Activated CD8-positive, alpha-beta memory T cell treated with anti-CD3 and anti-CD28 coated beads for 36 hours (primary cell): ENCODE results near the gene SLC25A18. TPM values are rescaled to one million over a fixed set of nuclear protein-coding genes. Genes with fewer than 3 reads are reported as not detected.
"Not testable (repeated sequence)": the region's sequence is repeated elsewhere in the genome, so short reads cannot be mapped to it uniquely, and the experiment has no call there.

Experiments used
- CTCF ChIA-PET: fragments of 350-600 bp; sonication (Branson Sonifier 250); formaldehyde crosslinking; loops from one replicate; lab custom pipeline; 2021; ENCODE audit warnings: antibody characterized with exemption; lab: Charles Lee
- POLR2A ChIA-PET: fragments of 350-600 bp; sonication (Branson Sonifier 250); formaldehyde crosslinking; loops from one replicate; lab custom pipeline; 2021; ENCODE audit warnings: antibody characterized with exemption; lab: Charles Lee
- total RNA-seq, 2 experiments: library from RNA; stranded (reverse); gene quantifications; one replicate each; pipeline ENCODE4 v1.2.3, GENCODE V29; 2021

The SLC25A18 gene
- total RNA-seq, 2 experiments from 2014 or later: not detected

- POLR2A ChIA-PET: no interaction called here
- CTCF ChIA-PET: no interaction called here
Measured at GRCh38 chr22:17596226-17596625, 32.9 kb downstream of the SLC25A18 start.

GRCh38 chr22:17597217-17597616, 33.9 kb downstream of the SLC25A18 start:
- CTCF ChIA-PET: no interaction called here
- POLR2A ChIA-PET: no interaction called here

- POLR2A ChIA-PET: no interaction called here
- CTCF ChIA-PET: no interaction called here
Measured at GRCh38 chr22:17598318-17598717, 35.0 kb downstream of the SLC25A18 start.

DNA sequence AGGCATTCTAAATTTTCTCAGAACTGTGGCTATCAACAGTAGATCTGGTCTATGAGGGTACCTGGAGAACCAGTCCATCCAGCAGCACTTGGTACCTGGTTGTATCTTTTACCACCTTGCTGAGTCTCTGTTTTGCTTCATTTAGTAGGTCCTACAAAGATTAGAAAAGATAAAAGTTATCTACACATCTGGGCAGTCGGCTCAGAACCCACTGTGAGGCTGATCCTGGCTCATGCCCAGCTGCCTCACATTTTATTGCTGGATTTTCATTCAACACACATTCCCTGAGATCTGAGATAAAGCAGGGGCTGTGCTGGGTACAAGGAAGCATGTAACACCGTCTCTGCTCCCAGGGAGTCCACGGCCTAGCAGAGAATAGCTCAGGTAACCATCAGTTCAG, 37.7 kb downstream of the SLC25A18 start:
- CTCF ChIA-PET: no interaction called here
- POLR2A ChIA-PET: interaction anchor here (0.6 kb wide), 1 partner anchor 39 kb away, joined by 4 read pairs; no protein-coding TSS in a partner anchor

GRCh38 chr22:17603668-17604067, 40.4 kb downstream of the SLC25A18 start:
- POLR2A ChIA-PET: no interaction called here
- CTCF ChIA-PET: no interaction called here

- ChIA-PET CTCF (no interaction called here), POLR2A (no interaction called here)
Measured at GRCh38 chr22:17606496-17606895, 43.2 kb downstream of the SLC25A18 start.

DNA sequence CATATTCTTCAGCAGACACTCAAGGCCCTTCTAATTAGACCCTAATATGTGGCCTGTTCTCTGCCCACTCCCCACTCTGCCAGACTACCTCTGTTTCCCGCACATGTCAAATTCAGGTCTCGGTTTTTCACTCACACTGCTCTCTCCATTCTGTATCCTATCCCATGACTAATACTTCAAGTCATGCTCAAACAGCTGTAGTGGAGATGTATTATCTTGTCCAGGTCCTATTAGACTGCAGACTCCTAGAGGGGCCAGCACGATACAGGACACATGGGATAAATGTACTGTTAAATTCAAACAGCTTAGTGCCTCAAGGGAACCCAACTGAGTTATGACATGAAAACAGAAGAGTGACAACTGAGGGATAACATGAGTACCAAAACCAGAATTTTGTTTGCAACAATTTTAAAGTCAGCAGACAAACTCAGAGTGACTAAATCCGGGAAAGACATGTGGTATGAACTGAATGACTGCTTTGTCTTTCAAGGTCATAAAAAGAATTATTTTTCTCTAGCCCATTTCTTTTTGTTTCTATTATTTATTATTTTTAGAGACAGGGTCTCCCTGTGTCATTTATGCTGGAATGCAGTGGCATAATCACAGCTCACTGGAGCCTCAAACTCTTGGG, 44.7 kb downstream of the SLC25A18 start:
- CTCF ChIA-PET: no interaction called here
- POLR2A ChIA-PET: no interaction called here

DNA sequence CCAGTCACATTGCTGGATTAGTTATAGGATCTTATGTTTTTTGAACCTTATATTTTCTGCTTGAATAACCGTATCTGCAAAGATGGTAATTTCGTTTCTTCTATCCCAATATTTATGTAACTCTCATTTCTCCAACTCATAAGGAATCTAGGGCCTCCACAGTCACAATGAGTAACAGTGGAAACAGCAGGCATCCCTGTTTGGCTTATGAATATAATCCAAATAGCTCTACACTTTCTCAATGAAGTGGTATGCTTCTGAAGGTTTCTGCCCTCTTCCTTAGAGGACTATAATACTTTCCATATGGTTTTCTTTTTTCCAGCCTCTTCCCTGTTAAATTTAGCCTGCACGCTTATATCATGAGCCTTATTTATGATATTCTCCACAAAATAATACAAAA, 48.8 kb downstream of the SLC25A18 start:
- POLR2A ChIA-PET: no interaction called here
- CTCF ChIA-PET: no interaction called here

- POLR2A ChIA-PET: no interaction called here
- CTCF ChIA-PET: no interaction called here
Measured at GRCh38 chr22:17613280-17613679, 50.0 kb downstream of the SLC25A18 start.

DNA sequence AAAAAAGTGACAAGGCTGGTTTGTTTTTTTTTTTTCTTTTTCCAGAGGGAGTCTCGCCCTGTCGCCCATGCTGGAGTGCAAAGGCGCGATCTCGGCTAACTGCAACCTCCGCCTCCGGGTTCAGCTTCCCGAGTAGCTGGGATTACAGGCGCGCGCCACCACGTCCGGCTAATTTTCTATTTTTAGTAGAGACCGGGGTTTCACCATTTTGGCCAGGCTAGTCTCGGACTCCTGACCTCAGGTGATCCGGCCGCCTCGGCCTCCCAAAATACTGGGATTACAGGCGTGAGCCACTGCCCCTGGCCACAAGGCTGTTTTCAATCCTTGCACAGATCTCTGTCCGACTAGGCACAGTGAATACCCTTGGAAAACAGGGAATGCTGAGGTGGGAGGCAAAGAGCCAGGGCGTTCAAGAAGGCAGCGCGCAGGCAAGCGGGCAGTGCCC, 64.7 kb downstream of the SLC25A18 start:
- POLR2A ChIA-PET: no interaction called here
- CTCF ChIA-PET: no interaction called here

- CTCF ChIA-PET: interaction anchor here (0.8 kb wide), 1 partner anchor 43 kb away, joined by 3 read pairs; no protein-coding TSS in a partner anchor
- POLR2A ChIA-PET: interaction anchor here (1.2 kb wide), 1 partner anchor 10 kb away, joined by 6 read pairs; the partner anchor contains the start of gene BCL2L13
Measured at GRCh38 chr22:17628406-17629172, 65.3 kb downstream of the SLC25A18 start, which contains the start of gene ATP6V1E1. TSS of gene ATP6V1E1 (minus strand) at chr22:17628749. CDS start at chr22:17628635, 114 bp downstream.

DNA sequence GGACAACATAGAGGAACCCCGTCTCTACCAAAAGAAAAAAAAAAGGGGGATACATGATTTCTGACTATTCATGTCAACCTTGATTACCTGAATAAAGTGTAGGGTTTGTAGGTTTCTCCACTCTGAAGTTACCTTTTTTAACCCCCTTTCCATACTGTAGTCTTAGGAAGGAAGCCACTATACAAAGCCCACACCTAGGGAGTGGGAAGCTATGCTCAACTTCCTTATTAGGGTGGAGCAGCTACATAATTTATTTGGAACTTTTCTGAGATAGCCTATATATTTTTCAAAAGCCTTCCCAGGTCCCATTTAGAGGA, 65.8 kb downstream of the SLC25A18 start:
- POLR2A ChIA-PET: interaction anchor here (1.2 kb wide), 1 partner anchor 10 kb away, joined by 6 read pairs; the partner anchor contains the start of gene BCL2L13
- CTCF ChIA-PET: interaction anchor here (0.8 kb wide), 1 partner anchor 43 kb away, joined by 3 read pairs; no protein-coding TSS in a partner anchor

DNA sequence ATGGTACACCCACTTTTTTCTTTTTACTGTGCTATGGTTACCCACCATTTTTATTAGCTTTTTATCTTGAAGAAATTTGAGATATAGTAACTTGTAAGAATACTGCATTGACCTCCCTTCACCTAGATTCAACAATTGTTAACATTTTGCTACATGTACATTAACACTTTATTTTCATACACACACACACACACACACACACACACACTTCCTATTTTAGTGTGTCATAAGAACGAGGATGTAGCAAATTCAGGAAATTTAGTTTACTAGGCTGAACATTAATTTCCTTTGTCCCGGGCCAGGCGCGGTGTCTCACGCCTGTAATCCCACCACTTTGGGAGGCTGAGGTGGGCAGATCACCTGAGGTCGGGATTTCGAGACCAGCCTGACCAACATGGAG, 66.3 kb downstream of the SLC25A18 start:
- CTCF ChIA-PET: interaction anchor here (0.8 kb wide), 1 partner anchor 42 kb away, joined by 3 read pairs; no protein-coding TSS in a partner anchor
- POLR2A ChIA-PET: interaction anchor here (1.2 kb wide), 1 partner anchor 9 kb away, joined by 6 read pairs; the partner anchor contains the start of gene BCL2L13

DNA sequence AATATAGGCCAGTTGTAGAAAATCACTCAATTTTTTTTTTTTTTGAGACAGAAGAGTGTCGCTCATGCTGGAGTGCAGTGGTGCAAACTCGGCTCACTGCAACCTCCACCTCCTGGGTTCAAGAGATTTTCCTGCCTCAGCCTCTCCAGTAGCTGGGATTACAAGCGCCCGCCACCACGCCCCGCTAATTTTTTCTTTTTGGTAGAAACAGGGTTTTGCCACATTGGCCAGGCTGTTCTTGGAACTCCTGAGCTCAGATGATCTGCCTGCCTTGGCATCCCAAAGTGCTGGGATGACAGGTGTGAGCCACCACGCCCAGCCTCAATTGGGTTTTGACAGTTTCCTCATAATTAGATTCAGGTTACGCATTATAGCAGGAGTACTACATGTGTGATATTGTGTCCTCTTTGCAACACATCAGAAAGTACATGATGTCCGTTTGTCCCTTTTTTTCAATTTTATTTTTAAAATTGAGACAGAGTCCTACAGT, 67.8 kb downstream of the SLC25A18 start:
- CTCF ChIA-PET: interaction anchor here (0.6 to 0.7 kb wide), 2 partner anchors 9 to 65 kb away, joined by 3 read pairs; no protein-coding TSS in a partner anchor

DNA sequence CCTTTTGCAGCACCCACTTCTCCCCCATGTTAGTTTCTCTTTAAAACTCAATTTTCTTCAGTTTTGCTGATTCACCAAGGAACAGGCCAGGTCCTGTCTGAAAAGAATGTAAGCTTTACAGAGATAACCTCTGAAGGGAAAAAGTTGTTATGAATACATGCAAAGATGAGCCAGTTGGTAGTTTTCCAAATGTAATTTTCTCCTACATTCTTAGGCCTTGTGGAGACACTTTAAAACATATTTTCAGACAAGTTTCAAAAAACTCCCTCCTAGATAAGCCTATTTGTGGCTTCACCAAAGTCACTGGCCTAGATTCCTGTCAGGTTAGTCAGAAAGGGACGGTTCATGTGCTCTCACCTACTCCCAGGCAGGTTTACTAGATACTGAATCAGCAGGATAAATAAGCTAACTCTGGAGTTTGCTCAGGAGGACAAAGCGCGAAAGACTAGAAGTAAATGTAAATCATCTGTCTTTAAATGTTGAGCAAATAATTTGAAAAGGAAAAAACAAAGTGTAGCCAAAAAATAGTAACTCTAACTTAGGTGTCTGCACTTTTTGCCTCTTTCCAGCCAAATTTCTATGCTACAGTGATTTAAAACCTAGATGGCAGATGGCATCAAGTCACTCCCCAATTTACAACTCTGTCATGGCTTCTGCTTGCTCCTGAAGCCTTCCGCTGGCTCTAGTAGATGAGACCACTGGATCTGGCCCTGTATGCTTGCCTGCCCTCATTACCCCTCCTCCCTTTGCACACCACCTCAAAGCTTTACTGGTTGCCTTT, 70.1 kb downstream of the SLC25A18 start:
- ChIA-PET CTCF (no interaction called here), POLR2A (no interaction called here)

More for the DNA sequence above, 67.8 kb downstream of the SLC25A18 start:
- POLR2A ChIA-PET: no interaction called here

DNA sequence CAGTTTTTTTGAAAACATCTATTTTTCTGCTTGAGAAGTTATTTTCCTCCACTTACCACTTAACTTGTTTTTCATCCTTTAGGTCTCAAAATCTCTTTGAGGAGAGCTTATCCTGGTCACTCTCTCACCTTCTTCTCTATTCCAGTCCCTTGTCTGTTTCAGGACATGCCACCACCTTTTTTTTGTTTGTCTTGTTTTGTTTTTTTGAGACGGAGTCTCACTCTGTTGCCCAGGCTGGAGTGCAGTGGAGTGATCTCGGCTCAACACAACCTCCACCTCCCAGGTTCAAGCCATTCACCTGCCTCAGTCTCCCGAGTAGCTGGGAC, 70.7 kb downstream of the SLC25A18 start:
- ChIA-PET POLR2A (no interaction called here), CTCF (no interaction called here)

DNA sequence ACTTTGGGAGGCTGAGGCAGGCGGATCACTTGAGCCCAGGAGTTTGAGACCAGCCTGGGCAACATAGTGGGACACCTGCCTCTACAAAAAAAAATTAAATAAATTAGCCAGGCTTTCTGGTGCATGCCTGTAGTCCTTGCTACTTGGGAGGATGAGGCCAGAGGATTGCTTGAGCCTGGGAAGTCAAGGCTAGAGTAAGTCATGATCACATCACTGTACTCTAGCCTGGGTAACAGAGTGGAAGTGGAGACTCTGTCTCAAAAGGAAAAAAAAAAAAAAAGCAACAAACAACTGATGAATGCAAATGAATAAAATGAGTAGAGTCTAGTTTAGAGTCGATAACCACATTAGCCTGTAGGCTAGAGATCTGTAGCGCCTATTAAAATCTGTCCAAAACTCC, 71.4 kb downstream of the SLC25A18 start:
- POLR2A ChIA-PET: no interaction called here

DNA sequence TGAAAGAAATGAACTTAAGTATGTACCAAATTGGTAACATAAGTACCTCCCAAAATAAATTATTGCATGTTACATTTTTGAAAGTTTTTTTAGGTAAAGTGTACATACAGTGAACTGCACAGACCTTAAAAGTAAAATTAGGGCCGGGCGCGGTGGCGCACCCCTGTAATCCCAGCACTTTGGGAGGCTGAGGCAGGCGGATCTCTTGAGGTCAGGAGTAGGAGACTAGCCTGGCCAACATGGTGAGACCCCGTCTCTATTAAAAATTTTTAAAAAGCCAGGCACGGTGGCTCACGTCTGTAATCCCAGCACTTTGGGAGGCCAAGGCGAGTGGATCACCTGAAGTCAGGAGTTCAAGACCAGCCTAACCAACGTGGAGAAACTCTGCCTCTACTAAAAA, 73.6 kb downstream of the SLC25A18 start:
- POLR2A ChIA-PET, CTCF ChIA-PET: not testable (repeated sequence)

More for the DNA sequence above, 71.4 kb downstream of the SLC25A18 start:
- CTCF ChIA-PET: no interaction called here

DNA sequence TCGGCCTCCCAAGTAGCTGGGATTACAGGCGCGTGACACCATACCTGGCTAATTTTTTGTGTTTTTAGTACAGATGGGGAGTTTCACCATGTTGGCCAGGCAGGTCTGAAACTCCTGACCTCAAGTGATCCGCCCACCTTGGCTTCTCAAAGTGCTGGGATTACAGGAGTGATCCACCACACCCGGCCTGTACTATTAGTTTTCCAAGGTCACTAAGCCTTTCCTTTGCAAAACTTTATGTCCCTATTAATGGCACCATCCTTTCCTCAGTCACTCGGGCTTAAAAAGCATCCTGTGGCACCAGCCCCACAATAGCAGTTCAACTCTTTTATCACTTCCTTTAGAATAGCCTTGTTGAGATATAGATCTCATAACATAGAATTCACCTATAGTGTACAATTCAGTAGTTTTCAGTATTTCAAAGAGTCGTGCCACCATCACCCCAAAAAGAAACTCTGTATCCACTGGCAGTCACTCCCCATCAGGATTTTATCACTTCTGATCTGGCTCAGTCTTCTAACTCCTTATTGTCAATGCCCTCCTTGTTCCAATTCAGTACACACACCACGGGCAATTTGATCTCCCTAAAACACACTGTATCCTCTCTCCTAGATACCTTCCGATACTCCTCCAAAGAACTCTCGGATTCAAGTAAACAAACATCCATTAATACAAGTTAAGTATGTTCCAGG, 74.3 kb downstream of the SLC25A18 start:
- POLR2A ChIA-PET: no interaction called here
- CTCF ChIA-PET: no interaction called here
